Measurements from ENCODE around the gene EYA2. TPM values are rescaled to one million over a fixed set of nuclear protein-coding genes. Genes with fewer than 3 reads are reported as not detected.

The EYA2 gene
- total RNA-seq, 1 experiment from 2014 or later, result 0.33 TPM

GRCh38 chr20:47211036-47211435 lies 316.4 kb downstream of the EYA2 start:
- Histone ChIP-seq H3K27me3 (ENCODE audit: low read length) (no peaks in the 10 kb centered on the region), H3K9ac (ENCODE audit: low read length) (no peak overlapping the region), H3K4me2 (ENCODE audit: low read length) (no peak overlapping the region), H4K20me1 (ENCODE audit: low read length) (no peaks in the 10 kb centered on the region), H3K36me3 (ENCODE audit: low read depth, low read length) (peaks cover 20% of the 10 kb centered on the region; the same call in 1 of the 2 replicates), H3K4me3 (ENCODE audit: low read length) (no peak overlapping the region), H3K9me3 (ENCODE audit: low read length) (no peaks in the 10 kb centered on the region), H2AFZ (ENCODE audit: low read length) (no peak overlapping the region), H3K27ac (ENCODE audit: low read length) (no peak overlapping the region), H3K79me2 (ENCODE audit: low read length) (no peaks in the 10 kb centered on the region), H3K4me1 (ENCODE audit: insufficient read depth, low read length) (peaks cover 5% of the 10 kb centered on the region), H3K9me2 (replicated peaks; ENCODE audit: low read length) (no peaks in the 10 kb centered on the region), H3F3A (ENCODE audit: low read length, unreplicated experiment) (no peaks in the 10 kb centered on the region)
- CTCF ChIA-PET, result no interaction called here
- TF ChIP-seq EZH2phosphoT487 (IDR thresholded peaks at IDR 0.05; ENCODE audit: borderline replicate concordance, low read length), result no peak
- TF ChIP-seq CTCF (conservative IDR thresholded peaks at IDR 0.05; ENCODE audit: low read depth, low read length), result no peak
- no peak for TF ChIP-seq EZH2 (IDR thresholded peaks at IDR 0.05; ENCODE audit: low read length, unreplicated experiment)
- no peak for DNase-seq
- intact Hi-C loops (cut with micrococcal nuclease), result no loop called here
- no peak for ATAC-seq
- no TSS peak for BruUV-seq (replicated peaks)
- POLR2A ChIA-PET (ENCODE audit: unreplicated experiment), result no interaction called here

GRCh38 chr20:47212606-47213207 lies 318.1 kb downstream of the EYA2 start:
- H3K4me3 ChIP-seq (ENCODE audit: low read length), result no peak overlapping the region
- CTCF ChIA-PET, result no interaction called here
- no peak for TF ChIP-seq EZH2 (IDR thresholded peaks at IDR 0.05; ENCODE audit: low read length, unreplicated experiment)
- no peak for TF ChIP-seq EZH2phosphoT487 (IDR thresholded peaks at IDR 0.05; ENCODE audit: borderline replicate concordance, low read length)
- DNase-seq (no peak), ATAC-seq (no peak)
- intact Hi-C loops (cut with micrococcal nuclease), result no loop called here
- H3K79me2 ChIP-seq (ENCODE audit: low read length), result no peaks in the 10 kb centered on the region
- no peak overlapping the region for H3K9ac ChIP-seq (ENCODE audit: low read length)
- H3K27ac ChIP-seq (ENCODE audit: low read length), result no peak overlapping the region
- no peak overlapping the region for H3K4me2 ChIP-seq (ENCODE audit: low read length)
- H2AFZ ChIP-seq (ENCODE audit: low read length), result no peak overlapping the region
- no peaks in the 10 kb centered on the region for H3F3A ChIP-seq (ENCODE audit: low read length, unreplicated experiment)
- POLR2A ChIA-PET (ENCODE audit: unreplicated experiment), result no interaction called here
- no TSS peak for BruUV-seq (replicated peaks)
- H3K27me3 ChIP-seq (ENCODE audit: low read length), result no peaks in the 10 kb centered on the region
- H3K9me3 ChIP-seq (ENCODE audit: low read length), result no peaks in the 10 kb centered on the region
- H3K4me1 ChIP-seq (ENCODE audit: insufficient read depth, low read length), result no peaks in the 10 kb centered on the region
- no peaks in the 10 kb centered on the region for H3K9me2 ChIP-seq (replicated peaks; ENCODE audit: low read length)
- H3K36me3 ChIP-seq (ENCODE audit: low read depth, low read length), result peaks cover 20% of the 10 kb centered on the region; the same call in 1 of the 2 replicates
- no peaks in the 10 kb centered on the region for H4K20me1 ChIP-seq (ENCODE audit: low read length)

- Histone ChIP-seq H3K9me3 (ENCODE audit: low read length) (no peaks in the 10 kb centered on the region), H3F3A (ENCODE audit: low read length, unreplicated experiment) (no peaks in the 10 kb centered on the region), H3K4me2 (ENCODE audit: low read length) (no peak overlapping the region), H3K36me3 (ENCODE audit: low read depth, low read length) (peaks cover 20% of the 10 kb centered on the region; the same call in 1 of the 2 replicates), H2AFZ (ENCODE audit: low read length) (no peak overlapping the region), H3K9ac (ENCODE audit: low read length) (no peak overlapping the region), H3K4me3 (ENCODE audit: low read length) (no peak overlapping the region), H4K20me1 (ENCODE audit: low read length) (no peaks in the 10 kb centered on the region), H3K9me2 (replicated peaks; ENCODE audit: low read length) (no peaks in the 10 kb centered on the region), H3K27me3 (ENCODE audit: low read length) (no peaks in the 10 kb centered on the region), H3K79me2 (ENCODE audit: low read length) (no peaks in the 10 kb centered on the region), H3K27ac (ENCODE audit: low read length) (no peak overlapping the region), H3K4me1 (ENCODE audit: insufficient read depth, low read length) (no peaks in the 10 kb centered on the region)
- intact Hi-C loops (cut with micrococcal nuclease), result no loop called here
- POLR2A ChIA-PET (ENCODE audit: unreplicated experiment), result no interaction called here
- TF ChIP-seq CTCF (conservative IDR thresholded peaks at IDR 0.05; ENCODE audit: low read depth, low read length) (no peak), EZH2phosphoT487 (IDR thresholded peaks at IDR 0.05; ENCODE audit: borderline replicate concordance, low read length) (no peak), EZH2 (IDR thresholded peaks at IDR 0.05; ENCODE audit: low read length, unreplicated experiment) (no peak)
- DNase-seq (no peak), ATAC-seq (no peak)
- BruUV-seq (replicated peaks), result no TSS peak
- CTCF ChIA-PET, result no interaction called here
Measured at GRCh38 chr20:47213966-47214365, 319.3 kb downstream of the EYA2 start.
